ENCODE measurements around the gene XPR1.

DNA sequence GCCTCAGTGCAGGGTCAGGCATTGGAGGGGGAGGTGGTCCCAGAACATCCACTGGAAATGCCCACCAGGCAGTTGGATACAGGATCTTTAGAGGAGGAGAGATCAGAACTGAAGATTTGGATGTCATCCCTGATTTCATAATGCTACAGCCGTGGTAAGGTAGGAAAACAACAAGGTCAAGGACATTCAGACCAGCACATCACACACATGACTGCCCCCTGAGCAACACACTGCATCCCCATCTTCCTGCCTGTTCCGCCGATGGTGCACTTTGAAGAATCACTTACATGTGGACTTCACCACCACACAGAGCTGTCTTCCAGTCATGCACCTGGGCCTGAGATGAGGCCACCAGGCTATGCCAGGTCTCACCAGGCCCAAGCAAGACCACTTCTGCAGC lies 297.6 kb downstream of the XPR1 start:
- TF ChIP-seq EZH2 (IDR thresholded peaks at IDR 0.05; ENCODE audit: borderline replicate concordance, low read depth, low read length, poor library complexity, severe bottlenecking), result no peak
- TF ChIP-seq, protein P1, sequence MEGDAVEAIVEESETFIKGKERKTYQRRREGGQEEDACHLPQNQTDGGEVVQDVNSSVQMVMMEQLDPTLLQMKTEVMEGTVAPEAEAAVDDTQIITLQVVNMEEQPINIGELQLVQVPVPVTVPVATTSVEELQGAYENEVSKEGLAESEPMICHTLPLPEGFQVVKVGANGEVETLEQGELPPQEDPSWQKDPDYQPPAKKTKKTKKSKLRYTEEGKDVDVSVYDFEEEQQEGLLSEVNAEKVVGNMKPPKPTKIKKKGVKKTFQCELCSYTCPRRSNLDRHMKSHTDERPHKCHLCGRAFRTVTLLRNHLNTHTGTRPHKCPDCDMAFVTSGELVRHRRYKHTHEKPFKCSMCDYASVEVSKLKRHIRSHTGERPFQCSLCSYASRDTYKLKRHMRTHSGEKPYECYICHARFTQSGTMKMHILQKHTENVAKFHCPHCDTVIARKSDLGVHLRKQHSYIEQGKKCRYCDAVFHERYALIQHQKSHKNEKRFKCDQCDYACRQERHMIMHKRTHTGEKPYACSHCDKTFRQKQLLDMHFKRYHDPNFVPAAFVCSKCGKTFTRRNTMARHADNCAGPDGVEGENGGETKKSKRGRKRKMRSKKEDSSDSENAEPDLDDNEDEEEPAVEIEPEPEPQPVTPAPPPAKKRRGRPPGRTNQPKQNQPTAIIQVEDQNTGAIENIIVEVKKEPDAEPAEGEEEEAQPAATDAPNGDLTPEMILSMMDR (conservative IDR thresholded peaks at IDR 0.05; ENCODE audit: low read depth, low read length), result no peak
